DOHH2 (cell line): Measurements from ENCODE around the gene DNASE1L2.

ENCODE experiments used
- H3F3A ChIP-seq: fragments of 200-600 bp; sonication (generic), shearing (Covaris generic); 2 replicates; pipeline ENCODE4 v1.6.0; 2016; ENCODE audit warnings: antibody characterized with exemption, mild to moderate bottlenecking; ENCODE audit not compliant: control insufficient read depth, insufficient read depth
- H3K27ac ChIP-seq: fragments of 200-600 bp; sonication (generic); 2 replicates; pipeline ENCODE4 v1.5.1; 2014; ENCODE audit warnings: low read depth, mild to moderate bottlenecking, low read length, moderate library complexity
- H3K27me3 ChIP-seq: fragments of 200-600 bp; sonication (generic); 2 replicates; pipeline ENCODE4 v1.6.1; 2014; ENCODE audit warnings: mild to moderate bottlenecking, low read length, mixed read lengths; ENCODE audit not compliant: control insufficient read depth
- H3K36me3 ChIP-seq: fragments of 200-600 bp; sonication (generic); 2 replicates; pipeline ENCODE4 v1.6.1; 2014; ENCODE audit warnings: mild to moderate bottlenecking, low read length, moderate library complexity, mixed read lengths; ENCODE audit not compliant: control insufficient read depth
- H3K4me1 ChIP-seq: fragments of 200-600 bp; sonication (generic); 2 replicates; pipeline ENCODE4 v1.6.1; 2014; ENCODE audit warnings: mild to moderate bottlenecking, low read length, mixed read lengths; ENCODE audit not compliant: control insufficient read depth
- H3K4me2 ChIP-seq: fragments of 200-600 bp; sonication (generic); 2 replicates; pipeline ENCODE4 v1.6.0; 2014; ENCODE audit warnings: mild to moderate bottlenecking, low read length, moderate library complexity
- H3K4me3 ChIP-seq: fragments of 200-600 bp; sonication (generic); 2 replicates; pipeline ENCODE4 v1.5.1; 2014; ENCODE audit warnings: mild to moderate bottlenecking, low read length, mixed read lengths
- H3K79me2 ChIP-seq: fragments of 200-600 bp; sonication (generic); 2 replicates; pipeline ENCODE4 v1.6.1; 2014; ENCODE audit warnings: mild to moderate bottlenecking, low read length, mixed read lengths; ENCODE audit not compliant: control insufficient read depth
- H3K9me2 ChIP-seq: fragments of 200-600 bp; sonication (generic); replicated peaks from 2 replicates; pipeline ENCODE4 v1.6.1; 2014; ENCODE audit warnings: mild to moderate bottlenecking, low read length, mixed read lengths; ENCODE audit not compliant: control insufficient read depth
- H3K9me3 ChIP-seq: fragments of 200-600 bp; sonication (generic); 2 replicates; pipeline ENCODE4 v1.6.1; 2014; ENCODE audit warnings: antibody characterized with exemption, low read length, mixed read lengths; ENCODE audit not compliant: control insufficient read depth, insufficient read depth
- H4K20me1 ChIP-seq: fragments of 200-600 bp; sonication (generic); 2 replicates; pipeline ENCODE4 v1.6.0; 2014; ENCODE audit warnings: low read depth, mild to moderate bottlenecking, antibody characterized with exemption, low read length, moderate library complexity; ENCODE audit not compliant: control insufficient read depth, insufficient read depth
- CTCF ChIP-seq: fragments of 200-600 bp; sonication (generic); IDR thresholded peaks from one replicate; pipeline ENCODE4 v1.5.1; 2014; ENCODE audit warnings: antibody characterized with exemption, mild to moderate bottlenecking, low read depth, low read length; ENCODE audit not compliant: poor library complexity, severe bottlenecking
- EZH2phosphoT487 ChIP-seq: fragments of 200-600 bp; sonication (generic); IDR thresholded peaks from 2 replicates; pipeline ENCODE4 v1.6.1; 2017; ENCODE audit warnings: borderline replicate concordance, mild to moderate bottlenecking, antibody characterized with exemption, low read length, moderate library complexity, mixed read lengths

Gene DNASE1L2

DNA sequence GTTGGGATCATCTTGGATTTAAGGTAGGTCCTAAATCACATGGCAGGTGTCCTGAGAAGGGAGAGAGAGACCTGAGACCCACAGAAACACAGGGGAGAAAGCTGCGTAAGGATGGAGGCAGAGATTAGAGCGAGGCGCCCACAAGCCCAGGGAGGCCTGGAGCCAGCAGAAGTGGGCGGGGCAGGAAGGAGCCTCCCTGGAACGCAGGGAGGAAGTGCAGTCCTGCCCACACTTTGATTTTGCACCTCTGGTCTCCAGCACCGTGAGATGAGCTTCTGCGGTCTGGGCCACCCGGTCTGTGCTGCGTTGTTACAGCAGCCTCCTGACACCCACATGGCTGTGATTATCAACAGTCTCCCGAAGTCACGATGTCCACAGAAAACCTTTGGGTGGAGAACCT is 6.4 kb downstream of the DNASE1L2 start:
- Histone ChIP-seq H3K27ac (no peak overlapping the region), H4K20me1 (no peaks in the 10 kb centered on the region)

GRCh38 chr16:2243031-2243528 is 6.8 kb downstream of the DNASE1L2 start:
- peaks cover 58% of the 10 kb centered on the region for H3K36me3 ChIP-seq
- no peak overlapping the region for H3K4me2 ChIP-seq
- peaks cover 1% of the 10 kb centered on the region; the same call in 1 of the 2 replicates for H3K79me2 ChIP-seq
- peaks cover 15% of the 10 kb centered on the region; the same call in 1 of the 2 replicates for H3F3A ChIP-seq
- H3K27ac ChIP-seq: no peak overlapping the region
- no peaks in the 10 kb centered on the region for H3K9me2 ChIP-seq
- H3K27me3 ChIP-seq: no peaks in the 10 kb centered on the region
- H3K9me3 ChIP-seq: no peaks in the 10 kb centered on the region
- H3K4me1 ChIP-seq: no peaks in the 10 kb centered on the region
- TF ChIP-seq EZH2phosphoT487: no peak
- TF ChIP-seq CTCF: no peak
- H3K4me3 ChIP-seq: no peak overlapping the region
- H4K20me1 ChIP-seq: no peaks in the 10 kb centered on the region

More for the DNA sequence above, 6.4 kb downstream of the DNASE1L2 start:
- no peaks in the 10 kb centered on the region for H3K9me3 ChIP-seq
- H3F3A ChIP-seq: peaks cover 15% of the 10 kb centered on the region; the same call in 1 of the 2 replicates
- H3K27me3 ChIP-seq: no peaks in the 10 kb centered on the region
- peaks cover 58% of the 10 kb centered on the region for H3K36me3 ChIP-seq
- TF ChIP-seq CTCF (no peak), EZH2phosphoT487 (no peak)
- no peak overlapping the region for H3K4me3 ChIP-seq
- H3K79me2 ChIP-seq: no peaks in the 10 kb centered on the region
- no peak overlapping the region for H3K4me2 ChIP-seq
- H3K9me2 ChIP-seq: no peaks in the 10 kb centered on the region
- no peaks in the 10 kb centered on the region for H3K4me1 ChIP-seq

DNA sequence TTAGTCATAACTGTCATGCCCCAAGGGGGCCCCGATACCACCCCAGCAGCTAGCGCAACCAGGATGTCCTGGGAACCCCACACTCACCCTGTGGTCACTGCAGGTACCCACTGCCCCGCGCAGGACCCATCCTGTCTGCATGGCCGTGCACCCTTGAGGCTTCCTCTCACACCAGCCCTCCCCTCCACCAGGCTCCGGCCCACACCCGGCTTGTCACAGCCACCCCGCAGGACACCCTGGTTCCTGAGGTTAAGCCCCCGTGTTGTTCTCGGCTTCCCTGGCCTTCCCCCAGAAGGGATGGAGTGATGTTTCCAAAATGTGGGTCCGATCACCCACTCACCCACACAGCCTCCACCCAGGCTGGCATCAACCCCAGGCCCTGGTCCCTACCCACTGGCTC is 7.5 kb downstream of the DNASE1L2 start:
- Histone ChIP-seq H3K27ac (no peak overlapping the region), H3K4me2 (no peak overlapping the region), H3F3A (peaks cover 15% of the 10 kb centered on the region; the same call in 1 of the 2 replicates), H3K79me2 (peaks cover 8% of the 10 kb centered on the region), H3K9me3 (no peaks in the 10 kb centered on the region), H3K36me3 (peaks cover 55% of the 10 kb centered on the region), H3K9me2 (no peaks in the 10 kb centered on the region), H3K27me3 (no peaks in the 10 kb centered on the region), H3K4me3 (no peak overlapping the region), H3K4me1 (no peaks in the 10 kb centered on the region), H4K20me1 (no peaks in the 10 kb centered on the region)
- TF ChIP-seq EZH2phosphoT487: no peak
- TF ChIP-seq CTCF: no peak

- no peak for TF ChIP-seq EZH2phosphoT487
- no peak for TF ChIP-seq CTCF
- Histone ChIP-seq H4K20me1 (no peaks in the 10 kb centered on the region), H3K4me1 (no peaks in the 10 kb centered on the region), H3K79me2 (peaks cover 11% of the 10 kb centered on the region), H3K9me3 (no peaks in the 10 kb centered on the region), H3K27ac (no peak overlapping the region), H3K9me2 (no peaks in the 10 kb centered on the region), H3K4me3 (no peak overlapping the region), H3K27me3 (no peaks in the 10 kb centered on the region), H3K36me3 (peaks cover 57% of the 10 kb centered on the region), H3F3A (peaks cover 12% of the 10 kb centered on the region; the same call in 1 of the 2 replicates), H3K4me2 (no peak overlapping the region)
Measured at GRCh38 chr16:2244301-2244700, 8.1 kb downstream of the DNASE1L2 start.
